ENCODE data around the gene RBMS3.

GRCh38 chr3:29447946-29448627, 167.2 kb downstream of the RBMS3 start:
- no peak for TF ChIP-seq SP1 (IDR thresholded peaks at IDR 0.05; ENCODE audit: low read depth, low read length)
- TF ChIP-seq CTCF (IDR thresholded peaks at IDR 0.05; ENCODE audit: control extremely low read depth in 1 of 3, insufficient read depth in 1 of 3, low read depth in 1 of 3, low read length in 3 of 3), result no peak
- no peak for TF ChIP-seq POLR2A (IDR thresholded peaks at IDR 0.05; ENCODE audit: control extremely low read depth in 1 of 2, low read depth in 2 of 2, low read length in 2 of 2)
- TF ChIP-seq GTF2F1 (IDR thresholded peaks at IDR 0.05; ENCODE audit: borderline replicate concordance, low read depth, low read length), result no peak
- TF ChIP-seq, protein P1, sequence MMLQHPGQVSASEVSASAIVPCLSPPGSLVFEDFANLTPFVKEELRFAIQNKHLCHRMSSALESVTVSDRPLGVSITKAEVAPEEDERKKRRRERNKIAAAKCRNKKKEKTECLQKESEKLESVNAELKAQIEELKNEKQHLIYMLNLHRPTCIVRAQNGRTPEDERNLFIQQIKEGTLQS (IDR thresholded peaks at IDR 0.05; ENCODE audit: insufficient read depth, low read depth, low read length), result no peak
